ENCODE data around the gene RPL29.

RPL29 gene

DNA sequence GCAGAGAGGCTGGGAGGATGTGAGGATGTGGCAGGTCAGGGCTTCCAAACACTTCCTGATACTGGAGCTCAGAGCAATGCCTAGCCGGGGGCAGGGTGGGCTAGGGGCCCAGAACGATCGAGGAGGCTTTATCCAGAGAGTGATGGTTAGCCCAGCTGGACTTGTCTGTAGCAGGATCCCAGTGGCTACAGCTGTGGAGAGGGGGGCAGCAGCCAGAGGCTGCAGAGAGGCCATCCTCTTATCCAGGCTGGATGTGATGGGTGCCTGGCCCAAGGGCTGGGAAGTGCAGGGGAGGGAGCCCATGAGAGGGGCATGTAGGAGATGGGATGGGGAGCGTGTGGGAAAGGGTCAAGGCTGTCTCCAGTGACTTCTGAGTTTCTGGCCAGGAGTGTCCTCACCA is 48.9 kb downstream of the RPL29 start:
- DNase-seq (ENCODE audit: low read depth): no peak

DNA sequence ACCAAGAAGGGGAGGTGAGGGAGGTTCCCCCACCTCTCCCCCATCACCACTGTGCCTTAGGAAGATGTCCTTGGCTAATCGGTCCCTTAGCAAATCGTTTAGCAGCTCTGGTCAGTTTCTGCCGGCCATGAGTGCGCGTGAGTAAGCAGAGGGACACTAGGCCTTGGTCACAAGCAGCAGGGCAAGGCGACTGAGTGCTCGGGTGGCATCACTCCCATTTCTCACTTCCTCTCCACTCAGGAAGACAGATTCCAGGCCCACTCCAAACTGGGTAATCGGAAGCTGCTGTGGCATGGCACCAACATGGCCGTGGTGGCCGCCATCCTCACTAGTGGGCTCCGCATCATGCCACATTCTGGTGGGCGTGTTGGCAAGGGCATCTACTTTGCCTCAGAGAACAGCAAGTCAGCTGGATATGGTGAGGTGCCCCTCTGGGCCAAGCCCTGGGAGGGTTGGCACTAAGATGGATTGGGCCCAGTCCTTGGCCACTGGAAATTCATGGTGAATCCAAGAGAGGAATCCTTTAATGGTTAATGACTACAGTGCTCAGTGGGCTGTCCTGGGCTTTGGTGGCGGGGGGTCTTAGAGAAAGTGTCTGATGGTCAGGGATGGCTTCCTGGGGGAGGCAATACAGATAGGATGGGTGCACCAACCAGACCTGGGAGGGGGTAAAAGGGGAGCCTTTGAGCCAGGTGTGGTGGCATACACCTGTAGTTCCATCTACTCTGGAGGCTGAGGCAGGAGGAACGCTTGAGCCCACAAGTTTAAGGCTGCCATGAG is 49.6 kb downstream of the RPL29 start:
- DNase-seq (ENCODE audit: low read depth): no peak

DNA sequence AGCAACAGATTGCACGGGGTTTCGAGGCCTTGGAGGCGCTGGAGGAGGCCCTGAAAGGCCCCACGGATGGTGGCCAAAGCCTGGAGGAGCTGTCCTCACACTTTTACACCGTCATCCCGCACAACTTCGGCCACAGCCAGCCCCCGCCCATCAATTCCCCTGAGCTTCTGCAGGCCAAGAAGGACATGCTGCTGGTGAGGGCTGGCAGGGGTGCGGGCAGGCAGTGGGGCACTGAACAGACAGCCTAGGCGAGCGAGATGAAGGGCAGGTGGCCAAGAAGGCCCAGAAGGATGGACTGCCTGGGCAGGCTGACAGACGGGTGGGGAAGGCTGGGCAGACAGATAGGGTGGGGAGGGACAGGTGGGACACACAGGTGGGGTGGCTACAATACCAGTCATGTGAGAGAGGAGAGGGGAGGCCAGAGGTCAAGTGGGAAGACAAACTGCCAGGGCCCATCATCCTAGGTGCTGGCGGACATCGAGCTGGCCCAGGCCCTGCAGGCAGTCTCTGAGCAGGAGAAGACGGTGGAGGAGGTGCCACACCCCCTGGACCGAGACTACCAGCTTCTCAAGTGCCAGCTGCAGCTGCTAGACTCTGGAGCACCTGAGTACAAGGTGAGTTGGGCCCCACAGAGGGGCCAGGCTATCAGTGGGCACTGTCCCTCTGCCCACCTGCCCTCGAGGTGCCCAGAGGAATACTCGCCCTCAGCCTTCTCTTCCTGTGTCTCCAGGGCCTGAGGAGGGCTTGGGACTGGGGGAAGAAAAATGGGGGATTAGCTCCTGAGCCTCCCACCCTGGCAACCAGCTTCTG is 50.5 kb downstream of the RPL29 start:
- DNase-seq (ENCODE audit: low read depth): no peak

DNA sequence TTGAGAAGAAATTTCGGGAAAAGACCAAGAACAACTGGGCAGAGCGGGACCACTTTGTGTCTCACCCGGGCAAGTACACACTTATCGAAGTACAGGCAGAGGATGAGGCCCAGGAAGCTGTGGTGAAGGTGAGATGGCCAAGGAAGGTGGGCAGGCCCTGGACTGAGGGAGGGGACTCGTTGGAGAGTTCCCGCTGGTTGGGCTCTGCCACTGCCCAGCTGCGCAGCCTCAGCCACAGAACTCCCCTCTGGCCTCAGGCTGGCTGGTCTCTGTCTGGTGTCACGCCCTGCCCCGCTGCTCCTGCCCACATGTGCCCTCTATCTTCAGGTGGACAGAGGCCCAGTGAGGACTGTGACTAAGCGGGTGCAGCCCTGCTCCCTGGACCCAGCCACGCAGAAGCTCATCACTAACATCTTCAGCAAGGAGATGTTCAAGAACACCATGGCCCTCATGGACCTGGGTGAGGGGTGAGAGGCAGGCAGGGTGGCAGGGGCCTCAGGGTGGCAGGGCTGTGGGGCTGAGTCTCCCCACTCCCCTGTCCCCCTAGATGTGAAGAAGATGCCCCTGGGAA is 51.2 kb downstream of the RPL29 start:
- DNase-seq (ENCODE audit: low read depth): no peak

All from T follicular helper cell (primary cell).